ENCODE results near the gene ZNF527.

ZNF527 gene

GRCh38 chr19:37412700-37413099 is 41.8 kb downstream of the ZNF527 start:
- TF ChIP-seq, protein P1, sequence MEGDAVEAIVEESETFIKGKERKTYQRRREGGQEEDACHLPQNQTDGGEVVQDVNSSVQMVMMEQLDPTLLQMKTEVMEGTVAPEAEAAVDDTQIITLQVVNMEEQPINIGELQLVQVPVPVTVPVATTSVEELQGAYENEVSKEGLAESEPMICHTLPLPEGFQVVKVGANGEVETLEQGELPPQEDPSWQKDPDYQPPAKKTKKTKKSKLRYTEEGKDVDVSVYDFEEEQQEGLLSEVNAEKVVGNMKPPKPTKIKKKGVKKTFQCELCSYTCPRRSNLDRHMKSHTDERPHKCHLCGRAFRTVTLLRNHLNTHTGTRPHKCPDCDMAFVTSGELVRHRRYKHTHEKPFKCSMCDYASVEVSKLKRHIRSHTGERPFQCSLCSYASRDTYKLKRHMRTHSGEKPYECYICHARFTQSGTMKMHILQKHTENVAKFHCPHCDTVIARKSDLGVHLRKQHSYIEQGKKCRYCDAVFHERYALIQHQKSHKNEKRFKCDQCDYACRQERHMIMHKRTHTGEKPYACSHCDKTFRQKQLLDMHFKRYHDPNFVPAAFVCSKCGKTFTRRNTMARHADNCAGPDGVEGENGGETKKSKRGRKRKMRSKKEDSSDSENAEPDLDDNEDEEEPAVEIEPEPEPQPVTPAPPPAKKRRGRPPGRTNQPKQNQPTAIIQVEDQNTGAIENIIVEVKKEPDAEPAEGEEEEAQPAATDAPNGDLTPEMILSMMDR (IDR thresholded peaks at IDR 0.05) = no peak
- H3K27me3 Mint-ChIP-seq (ENCODE audit: low read depth, poor library complexity) = no peaks in the 10 kb centered on the region
- H3K9me3 Mint-ChIP-seq = peaks cover 99% of the 10 kb centered on the region
- H3K27ac Mint-ChIP-seq = no peak overlapping the region
- peaks cover 73% of the 10 kb centered on the region for H3K36me3 Mint-ChIP-seq (ENCODE audit: low read depth)
- H3K4me3 Mint-ChIP-seq = no peak overlapping the region
- DNase-seq = no peak
- H3K4me1 Mint-ChIP-seq = no peaks in the 10 kb centered on the region

DNA sequence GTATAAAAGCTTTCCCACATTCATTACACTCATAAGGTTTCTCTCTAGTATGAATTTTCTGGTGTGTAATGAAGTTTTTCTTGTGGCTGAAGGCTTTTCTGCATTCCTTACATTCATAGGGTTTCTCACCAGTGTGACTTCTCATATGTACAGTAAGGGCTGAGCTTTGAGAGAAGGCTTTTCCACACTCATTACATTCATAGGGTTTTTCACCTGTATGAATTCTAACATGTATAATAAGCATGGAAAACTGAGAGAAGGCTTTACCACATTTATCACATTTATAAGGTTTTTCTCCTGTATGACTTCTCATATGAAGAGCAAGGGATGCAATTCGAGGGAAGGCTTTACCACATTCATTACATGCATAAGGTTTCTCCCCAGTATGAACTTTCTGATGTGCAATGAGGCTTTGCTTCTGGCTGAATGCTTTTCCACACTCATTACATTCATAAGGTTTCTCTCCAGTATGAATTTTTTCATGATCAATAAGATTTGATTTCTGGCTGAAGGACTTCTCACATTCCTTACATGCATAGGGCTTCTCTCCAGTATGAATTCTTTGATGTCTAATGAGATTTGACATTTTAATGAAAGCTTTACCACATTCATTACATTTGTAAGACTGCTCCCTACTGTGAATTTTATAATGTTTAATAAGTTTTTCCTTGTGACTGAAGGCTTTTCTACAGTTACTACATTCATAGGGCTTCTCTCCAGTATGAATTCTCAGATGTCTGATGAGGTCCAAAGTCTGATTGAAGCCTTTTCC is 42.6 kb downstream of the ZNF527 start:
- Mint-ChIP-seq H3K27me3 (ENCODE audit: low read depth, poor library complexity) (no peaks in the 10 kb centered on the region), H3K36me3 (ENCODE audit: low read depth) (peaks cover 81% of the 10 kb centered on the region), H3K4me1 (no peaks in the 10 kb centered on the region), H3K9me3 (peaks cover 99% of the 10 kb centered on the region), H3K4me3 (no peak overlapping the region), H3K27ac (no peak overlapping the region)
- TF ChIP-seq, protein P1 (IDR thresholded peaks at IDR 0.05) = no peak
- DNase-seq = no peak
